ENCODE results near the gene SRSF5.
"Not testable (repeated sequence)": the region's sequence is repeated elsewhere in the genome, so short reads cannot be mapped to it uniquely, and the experiment has no call there.

The SRSF5 gene

GRCh38 chr14:69766984-69767368, at the start of gene SRSF5:
Gene SRSF5, plus strand, starts transcription at chr14:69767142. Its CDS starts 1,015 bp downstream, at chr14:69768157.
- peaks cover 34% of the 10 kb centered on the region for H3K36me3 Mint-ChIP-seq
- peaks cover 72% of the 10 kb centered on the region for H3K4me1 Mint-ChIP-seq
- no peaks in the 10 kb centered on the region for H3K9me3 Mint-ChIP-seq
- peak within 1 kb of the TSS; percentile 99 for H3K4me3 Mint-ChIP-seq
- H3K27me3 Mint-ChIP-seq: no peaks in the 10 kb centered on the region
- H3K27ac Mint-ChIP-seq: peak within 1 kb of the TSS; percentile 99

DNA sequence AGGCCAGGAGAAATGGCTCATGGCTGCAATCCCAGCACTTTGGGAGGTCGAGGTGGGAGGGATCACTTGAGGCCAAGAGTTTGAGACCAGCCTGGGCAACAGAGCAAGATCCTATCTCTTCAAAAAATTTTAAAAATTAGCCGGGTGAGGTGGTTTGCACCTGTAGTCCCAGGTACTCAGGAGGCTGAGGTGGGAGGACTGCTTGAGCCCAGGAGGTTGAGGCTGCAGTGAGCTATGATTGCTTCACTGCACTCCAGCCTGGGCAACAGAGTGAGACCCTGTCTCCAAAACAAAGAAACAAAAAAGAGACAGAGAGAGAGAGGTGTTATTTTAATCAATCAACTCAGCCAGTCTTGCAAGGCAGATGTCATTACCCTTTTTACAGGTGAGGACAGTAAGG, 48.3 kb upstream of the SRSF5 start:
- H3K4me1 Mint-ChIP-seq: peaks cover 25% of the 10 kb centered on the region
- H3K27me3 Mint-ChIP-seq, H3K9me3 Mint-ChIP-seq, H3K36me3 Mint-ChIP-seq, H3K27ac Mint-ChIP-seq, H3K4me3 Mint-ChIP-seq: not testable (repeated sequence)

- no peak overlapping the region for H3K4me3 Mint-ChIP-seq
- H3K27me3 Mint-ChIP-seq: no peaks in the 10 kb centered on the region
- H3K9me3 Mint-ChIP-seq: no peaks in the 10 kb centered on the region
- peaks cover 6% of the 10 kb centered on the region for H3K36me3 Mint-ChIP-seq
- H3K4me1 Mint-ChIP-seq: peaks cover 21% of the 10 kb centered on the region
- H3K27ac Mint-ChIP-seq: no peak overlapping the region
Measured at GRCh38 chr14:69719501-69719951, 47.4 kb upstream of the SRSF5 start.

GRCh38 chr14:69720912-69721311, 46.0 kb upstream of the SRSF5 start:
- Mint-ChIP-seq H3K4me3 (no peak overlapping the region), H3K27me3 (no peaks in the 10 kb centered on the region), H3K4me1 (peaks cover 18% of the 10 kb centered on the region), H3K36me3 (peaks cover 2% of the 10 kb centered on the region), H3K27ac (no peak overlapping the region), H3K9me3 (no peaks in the 10 kb centered on the region)

- no peaks in the 10 kb centered on the region for H3K27me3 Mint-ChIP-seq
- no peaks in the 10 kb centered on the region for H3K9me3 Mint-ChIP-seq
- H3K4me3 Mint-ChIP-seq: peak overlapping the region; percentile 57
Measured at GRCh38 chr14:69726761-69727511, 40.0 kb upstream of the SRSF5 start.

GRCh38 chr14:69727860-69728259, 39.1 kb upstream of the SRSF5 start:
- Mint-ChIP-seq H3K4me3 (no peak overlapping the region), H3K27ac (no peak overlapping the region), H3K4me1 (peaks cover 23% of the 10 kb centered on the region), H3K36me3 (no peaks in the 10 kb centered on the region), H3K9me3 (no peaks in the 10 kb centered on the region), H3K27me3 (no peaks in the 10 kb centered on the region)

More at GRCh38 chr14:69726761-69727511, 40.0 kb upstream of the SRSF5 start:
- Mint-ChIP-seq H3K4me1 (peaks cover 23% of the 10 kb centered on the region), H3K36me3 (no peaks in the 10 kb centered on the region), H3K27ac (peak overlapping the region; percentile 76)

- H3K9me3 Mint-ChIP-seq, H3K36me3 Mint-ChIP-seq, H3K27ac Mint-ChIP-seq, H3K4me3 Mint-ChIP-seq, H3K27me3 Mint-ChIP-seq: not testable (repeated sequence)
- peaks cover 11% of the 10 kb centered on the region for H3K4me1 Mint-ChIP-seq
Measured at GRCh38 chr14:69731919-69732598, 34.9 kb upstream of the SRSF5 start.

DNA sequence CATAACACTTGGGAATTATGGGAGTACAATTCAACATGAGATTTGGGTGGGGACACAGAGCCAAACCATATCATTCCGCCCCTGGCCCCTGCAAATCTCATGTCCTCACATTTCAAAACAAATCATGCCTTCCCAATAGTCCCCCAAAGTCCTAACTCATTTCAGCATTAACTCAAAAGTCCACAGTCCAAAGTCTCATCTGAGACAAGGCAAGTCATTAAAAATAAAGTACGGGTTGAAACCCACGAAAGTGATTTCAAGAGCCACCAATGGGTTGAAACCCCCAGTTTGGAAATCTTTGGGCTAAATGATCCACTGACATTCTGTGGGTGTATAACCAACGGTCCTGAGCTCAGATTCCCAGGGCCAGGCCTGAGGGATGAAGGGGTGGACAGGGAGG, 30.5 kb upstream of the SRSF5 start:
- H3K9me3 Mint-ChIP-seq, H3K27me3 Mint-ChIP-seq, H3K4me1 Mint-ChIP-seq, H3K27ac Mint-ChIP-seq, H3K4me3 Mint-ChIP-seq, H3K36me3 Mint-ChIP-seq: not testable (repeated sequence)

DNA sequence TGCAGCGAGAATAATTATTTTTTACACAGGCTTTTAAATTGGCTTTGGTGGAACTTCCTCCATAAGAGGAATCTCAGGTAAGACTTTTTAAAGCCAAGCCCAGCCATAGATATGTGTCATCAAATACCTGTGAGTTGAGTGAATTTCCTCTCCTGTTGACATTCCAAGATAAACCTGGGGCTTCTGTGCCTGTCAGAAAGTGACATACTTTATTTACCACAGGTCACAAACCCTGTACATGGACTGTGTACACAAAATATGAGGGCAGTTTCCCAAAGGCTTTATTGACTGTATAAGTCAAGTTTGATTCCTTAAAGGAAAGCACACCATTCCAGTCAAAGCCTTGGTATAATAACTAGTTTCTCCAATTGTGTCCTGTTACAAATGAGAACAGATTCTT, 25.9 kb upstream of the SRSF5 start:
- Mint-ChIP-seq H3K36me3 (no peaks in the 10 kb centered on the region), H3K9me3 (no peaks in the 10 kb centered on the region), H3K4me3 (no peak overlapping the region), H3K27me3 (peaks cover under 1% of the 10 kb centered on the region), H3K27ac (no peak overlapping the region), H3K4me1 (peaks cover 2% of the 10 kb centered on the region)

DNA sequence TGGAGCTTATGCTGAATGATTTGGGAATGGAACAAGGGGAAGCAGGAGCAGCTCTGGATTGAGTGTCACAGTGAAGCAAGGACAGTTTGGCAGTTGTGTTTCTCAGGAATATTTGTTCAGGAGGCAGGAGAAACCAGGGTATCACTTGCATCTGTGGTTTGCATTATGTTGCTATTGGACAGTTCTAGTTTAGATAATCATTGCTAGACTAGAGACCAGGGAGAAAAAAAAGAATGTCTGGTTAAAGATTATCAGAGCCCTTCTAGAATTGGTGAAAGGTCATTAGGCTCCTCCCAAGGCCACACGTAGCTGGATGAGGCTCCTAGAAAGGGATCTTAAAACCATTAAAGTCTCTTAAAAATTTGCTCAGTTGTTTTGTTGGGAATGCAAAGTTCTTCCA, 17.0 kb upstream of the SRSF5 start:
- Mint-ChIP-seq H3K27ac (no peak overlapping the region), H3K4me1 (peaks cover 6% of the 10 kb centered on the region)

DNA sequence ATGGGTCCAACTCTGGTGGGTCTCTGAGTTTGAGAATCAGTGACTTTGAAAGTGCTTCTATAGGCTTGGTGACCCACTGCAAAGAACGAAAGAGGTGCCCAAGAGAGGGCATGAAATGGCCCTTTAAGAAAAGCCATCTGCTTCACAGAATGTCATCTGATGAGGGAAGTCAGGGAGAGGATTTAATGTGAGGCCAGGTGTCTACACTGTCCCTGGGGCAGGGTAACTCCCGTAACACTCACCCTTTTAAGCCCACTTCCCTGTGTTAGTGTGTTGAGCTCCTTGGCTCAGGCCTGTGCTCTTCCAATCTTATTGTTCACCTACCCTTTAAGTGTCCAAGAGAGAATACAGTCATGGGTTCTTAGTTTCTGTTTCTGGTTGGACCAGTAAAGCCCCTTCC, 16.4 kb upstream of the SRSF5 start:
- H3K9me3 Mint-ChIP-seq: no peaks in the 10 kb centered on the region
- H3K27me3 Mint-ChIP-seq: no peaks in the 10 kb centered on the region
- no peak overlapping the region for H3K4me3 Mint-ChIP-seq
- no peak overlapping the region for H3K27ac Mint-ChIP-seq
- no peaks in the 10 kb centered on the region for H3K36me3 Mint-ChIP-seq
- H3K4me1 Mint-ChIP-seq: peaks cover 12% of the 10 kb centered on the region

More for the DNA sequence above, 17.0 kb upstream of the SRSF5 start:
- Mint-ChIP-seq H3K4me3 (no peak overlapping the region), H3K27me3 (no peaks in the 10 kb centered on the region), H3K9me3 (no peaks in the 10 kb centered on the region), H3K36me3 (no peaks in the 10 kb centered on the region)

GRCh38 chr14:69752773-69753172, 14.2 kb upstream of the SRSF5 start:
- Mint-ChIP-seq H3K27me3 (no peaks in the 10 kb centered on the region), H3K4me1 (peaks cover 15% of the 10 kb centered on the region), H3K27ac (no peak overlapping the region), H3K36me3 (no peaks in the 10 kb centered on the region), H3K9me3 (no peaks in the 10 kb centered on the region), H3K4me3 (no peak overlapping the region)

DNA sequence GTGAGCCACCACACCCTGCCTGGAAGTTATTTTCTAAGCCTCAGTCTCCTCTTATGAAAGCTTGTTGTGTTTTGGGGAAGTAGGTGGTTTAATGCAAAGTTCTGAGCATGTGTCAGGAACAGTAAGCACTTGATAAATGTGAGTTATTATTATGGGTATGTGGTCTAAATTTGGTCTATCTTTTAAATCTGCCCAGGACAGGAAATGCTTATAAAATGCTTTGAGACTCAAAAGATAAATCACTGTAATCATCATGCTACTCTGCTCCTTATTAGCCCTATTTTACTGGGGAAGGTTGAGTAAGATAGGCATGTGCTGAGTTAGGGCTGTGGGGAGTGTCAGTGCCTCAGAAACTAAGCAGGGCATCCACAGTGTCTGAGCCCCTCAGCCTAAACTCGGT, 13.1 kb upstream of the SRSF5 start:
- H3K4me3 Mint-ChIP-seq: no peak overlapping the region
- no peaks in the 10 kb centered on the region for H3K9me3 Mint-ChIP-seq
- no peak overlapping the region for H3K27ac Mint-ChIP-seq
- H3K27me3 Mint-ChIP-seq: no peaks in the 10 kb centered on the region
- peaks cover 15% of the 10 kb centered on the region for H3K4me1 Mint-ChIP-seq
- no peaks in the 10 kb centered on the region for H3K36me3 Mint-ChIP-seq

GRCh38 chr14:69754487-69754886, 12.5 kb upstream of the SRSF5 start:
- Mint-ChIP-seq H3K27me3 (no peaks in the 10 kb centered on the region), H3K36me3 (no peaks in the 10 kb centered on the region), H3K27ac (no peak overlapping the region), H3K4me3 (no peak overlapping the region), H3K9me3 (no peaks in the 10 kb centered on the region), H3K4me1 (peaks cover 15% of the 10 kb centered on the region)

DNA sequence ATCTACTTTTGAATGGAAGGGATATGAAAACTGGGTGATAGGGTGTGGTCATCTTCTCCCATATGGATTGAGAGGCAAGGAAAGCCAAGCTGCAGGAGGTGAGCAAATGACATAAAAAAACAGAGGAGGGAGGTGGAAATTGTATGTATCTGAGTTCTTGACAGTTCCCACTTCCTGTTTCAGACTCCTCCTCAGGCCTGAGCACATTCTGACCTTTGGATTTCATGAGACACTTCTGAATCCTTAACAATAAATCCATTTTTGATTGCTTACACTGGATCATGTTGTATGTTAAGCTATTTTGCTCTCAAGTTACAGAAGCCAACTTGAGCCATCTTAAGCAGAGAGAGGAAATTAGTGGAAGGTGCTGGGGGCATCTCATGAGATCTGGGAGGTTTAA, 11.6 kb upstream of the SRSF5 start:
- Mint-ChIP-seq H3K27ac (no peak overlapping the region), H3K36me3 (no peaks in the 10 kb centered on the region), H3K9me3 (no peaks in the 10 kb centered on the region), H3K4me1 (peaks cover 15% of the 10 kb centered on the region), H3K4me3 (no peak overlapping the region), H3K27me3 (no peaks in the 10 kb centered on the region)

DNA sequence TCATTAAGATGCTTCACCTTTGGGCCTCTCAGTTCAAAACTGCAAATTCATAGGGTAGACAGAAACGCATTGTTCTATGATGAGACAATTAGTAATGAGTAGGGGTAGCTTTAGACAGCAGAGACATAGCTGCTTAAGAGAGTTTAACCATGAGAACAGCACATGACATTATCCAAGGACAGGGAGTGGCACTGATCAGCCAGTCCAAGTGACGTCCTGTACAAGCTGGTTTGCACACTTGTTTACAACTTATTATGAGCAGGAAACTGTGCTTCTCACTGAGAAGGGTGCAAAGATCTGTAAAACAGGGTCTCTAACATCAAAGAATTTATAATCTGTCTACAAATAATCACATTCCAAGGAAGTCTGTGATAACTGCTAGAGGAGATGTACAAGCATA, 11.2 kb upstream of the SRSF5 start:
- H3K4me3 Mint-ChIP-seq: no peak overlapping the region
- H3K4me1 Mint-ChIP-seq: peaks cover 16% of the 10 kb centered on the region
- no peak overlapping the region for H3K27ac Mint-ChIP-seq
- no peaks in the 10 kb centered on the region for H3K27me3 Mint-ChIP-seq
- no peaks in the 10 kb centered on the region for H3K36me3 Mint-ChIP-seq
- H3K9me3 Mint-ChIP-seq: no peaks in the 10 kb centered on the region

Data from activated naive CD4-positive, alpha-beta T cell treated with anti-CD3 and anti-CD28 coated beads, Interleukin-2, amount 50 U/mL, for 24 hours (primary cell).